ENCODE data around the gene FOSB. TPM values are rescaled to one million over a fixed set of nuclear protein-coding genes. Genes with fewer than 3 reads are reported as not detected.

FOSB gene
- total RNA-seq, 4 donors from 2014 or later, result 1.9 to 38.0 (median 15.6) TPM

DNA sequence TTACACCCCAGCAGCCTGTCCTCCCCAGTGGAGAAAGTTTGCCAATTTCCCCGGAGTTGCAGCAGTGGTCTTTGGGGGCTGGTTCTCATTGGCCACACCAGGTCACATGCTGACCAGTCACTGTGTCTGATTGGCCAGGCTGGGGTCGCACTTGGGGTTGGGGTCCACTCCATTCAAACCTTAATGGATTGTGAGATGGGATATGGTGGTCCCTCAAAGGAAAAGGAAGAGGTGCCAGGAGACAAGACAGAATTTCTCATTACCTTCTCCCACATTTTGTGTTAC is 33.9 kb downstream of the FOSB start:
- TF ChIP-seq, protein P1, sequence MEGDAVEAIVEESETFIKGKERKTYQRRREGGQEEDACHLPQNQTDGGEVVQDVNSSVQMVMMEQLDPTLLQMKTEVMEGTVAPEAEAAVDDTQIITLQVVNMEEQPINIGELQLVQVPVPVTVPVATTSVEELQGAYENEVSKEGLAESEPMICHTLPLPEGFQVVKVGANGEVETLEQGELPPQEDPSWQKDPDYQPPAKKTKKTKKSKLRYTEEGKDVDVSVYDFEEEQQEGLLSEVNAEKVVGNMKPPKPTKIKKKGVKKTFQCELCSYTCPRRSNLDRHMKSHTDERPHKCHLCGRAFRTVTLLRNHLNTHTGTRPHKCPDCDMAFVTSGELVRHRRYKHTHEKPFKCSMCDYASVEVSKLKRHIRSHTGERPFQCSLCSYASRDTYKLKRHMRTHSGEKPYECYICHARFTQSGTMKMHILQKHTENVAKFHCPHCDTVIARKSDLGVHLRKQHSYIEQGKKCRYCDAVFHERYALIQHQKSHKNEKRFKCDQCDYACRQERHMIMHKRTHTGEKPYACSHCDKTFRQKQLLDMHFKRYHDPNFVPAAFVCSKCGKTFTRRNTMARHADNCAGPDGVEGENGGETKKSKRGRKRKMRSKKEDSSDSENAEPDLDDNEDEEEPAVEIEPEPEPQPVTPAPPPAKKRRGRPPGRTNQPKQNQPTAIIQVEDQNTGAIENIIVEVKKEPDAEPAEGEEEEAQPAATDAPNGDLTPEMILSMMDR (IDR thresholded peaks at IDR 0.05), result no peak
- TF ChIP-seq POLR2AphosphoS5 (IDR thresholded peaks at IDR 0.05) (no peak), EP300 (IDR thresholded peaks at IDR 0.05) (no peak)
- WGBS, 2 donors (ENCODE audit: low coverage in 1 of 2), result 57% methylated on average over 1 of the region's 2 CpGs; no CpG with 5 or more reads in 1 of the 2 donors
- no peak overlapping the region for H3K4me3 ChIP-seq

DNA sequence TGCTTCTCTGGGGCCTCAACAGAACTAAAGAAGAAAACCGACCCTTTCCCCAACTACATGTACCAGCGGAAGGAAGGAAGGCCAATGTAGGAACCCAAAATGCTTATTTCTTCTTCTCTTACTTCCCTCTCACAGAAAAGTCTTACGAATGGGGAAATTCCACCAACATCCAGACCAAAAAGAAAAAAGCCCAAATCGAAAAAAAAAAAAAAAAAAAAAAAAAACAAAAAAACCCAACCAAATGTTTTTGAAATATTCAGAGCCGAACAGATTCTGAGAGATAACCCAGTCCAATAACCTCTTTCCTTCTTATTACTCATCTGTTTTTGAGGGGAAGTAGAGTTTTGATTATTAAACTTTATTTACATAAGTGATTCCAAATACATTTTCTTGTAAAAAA is 34.3 kb downstream of the FOSB start:
- H3K4me3 ChIP-seq, result no peak overlapping the region
- no peak for TF ChIP-seq POLR2AphosphoS5 (IDR thresholded peaks at IDR 0.05)
- TF ChIP-seq, protein P1 (IDR thresholded peaks at IDR 0.05), result no peak
- TF ChIP-seq POLR2A (IDR thresholded peaks at IDR 0.05), result no peak
- no peak for TF ChIP-seq EP300 (IDR thresholded peaks at IDR 0.05)
- no peak for ATAC-seq
- H3K27me3 ChIP-seq, result peaks cover 39% of the 10 kb centered on the region
- peaks cover 0 to 39% (median 21%) of the 10 kb centered on the region in 3 donors for H3K4me1 ChIP-seq
- no peak overlapping the region for H3K27ac ChIP-seq
- H3K36me3 ChIP-seq, result no peaks in the 10 kb centered on the region
- WGBS, 2 donors (ENCODE audit: low coverage in 1 of 2), result 66 to 73% methylated on average over 3 to 4 of the region's 5 CpGs
- H3K9me3 ChIP-seq, result no peaks in the 10 kb centered on the region

More for the DNA sequence above, 33.9 kb downstream of the FOSB start:
- no peak for ATAC-seq
- Histone ChIP-seq H3K4me1 (peaks cover 0 to 42% (median 21%) of the 10 kb centered on the region in 3 donors), H3K27ac (no peak overlapping the region), H3K36me3 (no peaks in the 10 kb centered on the region), H3K27me3 (peaks cover 41% of the 10 kb centered on the region), H3K9me3 (no peaks in the 10 kb centered on the region)

DNA sequence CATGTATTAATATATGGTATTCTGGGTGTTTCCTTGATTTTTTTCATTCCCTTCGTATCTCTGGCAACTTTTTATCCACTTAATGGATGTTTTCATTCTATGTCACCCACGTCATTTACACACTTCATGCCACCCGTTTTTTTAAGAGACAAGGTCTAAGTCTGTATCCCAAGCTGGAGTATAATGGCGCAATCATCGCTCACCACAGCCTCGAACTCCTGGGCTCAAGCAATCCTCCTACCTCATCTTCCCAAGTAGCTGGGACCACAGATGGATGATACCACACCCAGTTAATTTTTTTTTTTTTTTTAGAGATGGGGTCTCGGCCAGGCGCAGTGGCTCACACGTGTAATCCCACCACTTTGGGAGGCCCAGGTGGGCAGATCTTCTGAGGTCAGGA is 36.1 kb downstream of the FOSB start:
- TF ChIP-seq EP300 (IDR thresholded peaks at IDR 0.05) (no peak), POLR2A (IDR thresholded peaks at IDR 0.05) (no peak), POLR2AphosphoS5 (IDR thresholded peaks at IDR 0.05) (no peak)
- TF ChIP-seq, protein P1 (IDR thresholded peaks at IDR 0.05), result no peak
- no peak for ATAC-seq
- Histone ChIP-seq H3K9me3 (no peaks in the 10 kb centered on the region), H3K4me1 (peaks cover 0 to 21% (median 6%) of the 10 kb centered on the region in 3 donors), H3K27me3 (peaks cover 21% of the 10 kb centered on the region), H3K27ac (no peak overlapping the region), H3K4me3 (no peak overlapping the region), H3K36me3 (no peaks in the 10 kb centered on the region)
- 71 to 86% methylated on average over 5 to 7 of the region's 9 CpGs for WGBS, 2 donors (ENCODE audit: low coverage in 1 of 2)

DNA sequence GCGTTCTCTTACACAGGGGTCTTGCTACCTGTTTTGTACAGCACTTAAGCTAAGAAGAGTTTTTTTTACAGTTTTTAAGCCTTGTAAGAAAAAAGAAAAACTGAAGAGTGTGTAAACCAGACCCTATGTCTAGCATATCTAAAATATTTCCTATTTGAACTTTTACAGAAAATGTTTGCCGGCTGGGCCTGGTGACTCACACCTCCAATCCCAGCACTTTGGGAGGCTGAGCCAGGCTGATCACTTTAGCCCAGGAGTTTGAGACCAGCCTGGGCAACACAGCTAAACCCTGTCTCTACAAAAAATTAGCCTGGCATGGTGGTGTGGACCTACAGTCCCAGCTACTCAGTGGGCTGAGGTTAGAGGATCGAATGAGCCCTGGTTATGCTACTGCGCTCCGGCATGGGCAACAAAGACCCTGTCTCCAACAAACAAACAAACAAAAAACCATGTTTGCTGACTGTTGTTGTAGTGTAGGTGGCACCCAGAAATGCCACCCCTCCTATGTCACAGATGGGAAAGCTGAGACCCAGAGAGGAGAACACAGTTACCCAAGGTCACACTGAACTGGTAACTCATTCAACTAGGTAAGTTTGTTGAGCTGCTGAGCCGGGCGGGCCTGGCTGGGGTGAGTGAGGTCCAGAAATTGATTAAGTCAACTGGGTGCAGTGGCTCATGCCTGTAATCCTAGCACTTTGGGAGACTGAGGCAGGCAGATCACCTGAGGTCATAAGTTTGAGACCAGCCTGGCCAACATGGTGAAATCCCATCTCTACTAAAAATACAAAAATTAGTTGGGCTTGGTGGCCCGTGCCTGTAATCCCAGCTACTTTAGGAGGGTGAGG is 37.6 kb downstream of the FOSB start:
- no peak for ATAC-seq
- Histone ChIP-seq H3K27me3 (peaks cover 7% of the 10 kb centered on the region), H3K4me3 (no peak overlapping the region), H3K9me3 (no peaks in the 10 kb centered on the region), H3K27ac (peak overlapping the region; percentile 82 to 97 (median 92)), H3K36me3 (no peaks in the 10 kb centered on the region), H3K4me1 (peaks cover 0 to 23% (median 0%) of the 10 kb centered on the region in 3 donors)
- no peak for TF ChIP-seq POLR2A (IDR thresholded peaks at IDR 0.05)
- TF ChIP-seq, protein P1 (IDR thresholded peaks at IDR 0.05), result no peak
- TF ChIP-seq EP300 (IDR thresholded peaks at IDR 0.05), result no peak
- TF ChIP-seq POLR2AphosphoS5 (IDR thresholded peaks at IDR 0.05), result no peak
- WGBS, 2 donors (ENCODE audit: low coverage in 1 of 2), result 51 to 85% methylated on average over 3 to 4 of the region's 8 CpGs

DNA sequence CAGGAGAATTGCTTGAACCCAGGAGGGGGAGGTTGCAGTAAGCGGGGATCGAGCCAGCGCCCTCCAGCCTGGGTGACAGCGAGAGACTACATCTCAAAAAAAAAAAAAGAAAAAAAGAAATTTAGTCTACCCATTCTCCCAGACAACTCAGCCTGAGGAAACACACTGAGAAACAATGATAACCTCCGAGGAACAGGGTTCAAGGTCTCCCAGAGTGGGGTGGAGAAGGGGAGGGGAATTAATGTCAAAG is 38.1 kb downstream of the FOSB start:
- H3K27ac ChIP-seq, result peak overlapping the region; percentile 82 to 97 (median 92)
- no peaks in the 10 kb centered on the region for H3K9me3 ChIP-seq
- H3K4me1 ChIP-seq, result peaks cover 0 to 28% (median 0%) of the 10 kb centered on the region in 3 donors
- TF ChIP-seq POLR2A (IDR thresholded peaks at IDR 0.05) (no peak), POLR2AphosphoS5 (IDR thresholded peaks at IDR 0.05) (no peak), EP300 (IDR thresholded peaks at IDR 0.05) (no peak)
- TF ChIP-seq, protein P1 (IDR thresholded peaks at IDR 0.05), result no peak
- peak overlapping the region in 1 of 2 donors; percentile 100 for H3K4me3 ChIP-seq
- peaks cover 1% of the 10 kb centered on the region for H3K27me3 ChIP-seq
- ATAC-seq, result no peak
- H3K36me3 ChIP-seq, result no peaks in the 10 kb centered on the region
- 58% methylated on average over 4 of the region's 5 CpGs; no CpG with 5 or more reads in 1 of the 2 donors for WGBS, 2 donors (ENCODE audit: low coverage in 1 of 2)

Measured in gastroesophageal sphincter (tissue), 4 donors.